ENCODE data around the gene KRT31. TPM values are rescaled to one million over a fixed set of nuclear protein-coding genes. Genes with fewer than 3 reads are reported as not detected.

KRT31 gene
- total RNA-seq, 2 experiments from 2014 or later = not detected

- Mint-ChIP-seq H3K27me3 (peaks cover 7% of the 10 kb centered on the region), H3K9me3 (peaks cover 4% of the 10 kb centered on the region), H3K27ac (no peak overlapping the region), H3K4me1 (ENCODE audit: low read depth) (no peaks in the 10 kb centered on the region), H3K4me3 (no peak overlapping the region), H3K36me3 (ENCODE audit: low read depth) (no peaks in the 10 kb centered on the region)
- TF ChIP-seq CTCF (IDR thresholded peaks at IDR 0.05) = no peak
- CTCF ChIA-PET = interaction anchor here (1.1 to 1.2 kb wide), 2 partner anchors 11 to 38 kb away, joined by 3 read pairs; no protein-coding TSS in a partner anchor
- intact Hi-C loops (cut with micrococcal nuclease) = no loop called here
- POLR2A ChIA-PET = no interaction called here
- ATAC-seq = no peak
- DNase-seq = no peak
These were observed 5.1 kb downstream of the KRT31 start for GRCh38 chr17:41392278-41392677.

- Mint-ChIP-seq H3K27ac (no peak overlapping the region), H3K4me3 (no peak overlapping the region), H3K36me3 (ENCODE audit: low read depth) (no peaks in the 10 kb centered on the region), H3K4me1 (ENCODE audit: low read depth) (no peaks in the 10 kb centered on the region), H3K27me3 (peaks cover 7% of the 10 kb centered on the region), H3K9me3 (peaks cover 8% of the 10 kb centered on the region)
- ChIA-PET CTCF (interaction anchor here (1.1 to 1.5 kb wide), 3 partner anchors 12 to 39 kb away, joined by 3 to 4 read pairs (median 3); no protein-coding TSS in a partner anchor), POLR2A (interaction anchor here (0.9 kb wide), 1 partner anchor 49 kb away, joined by 3 read pairs; no protein-coding TSS in a partner anchor)
- no peak for DNase-seq
- intact Hi-C loops (cut with micrococcal nuclease) = no loop called here
- no peak for TF ChIP-seq CTCF (IDR thresholded peaks at IDR 0.05)
- ATAC-seq = no peak
These were observed 5.9 kb downstream of the KRT31 start for GRCh38 chr17:41391535-41391934.

DNA sequence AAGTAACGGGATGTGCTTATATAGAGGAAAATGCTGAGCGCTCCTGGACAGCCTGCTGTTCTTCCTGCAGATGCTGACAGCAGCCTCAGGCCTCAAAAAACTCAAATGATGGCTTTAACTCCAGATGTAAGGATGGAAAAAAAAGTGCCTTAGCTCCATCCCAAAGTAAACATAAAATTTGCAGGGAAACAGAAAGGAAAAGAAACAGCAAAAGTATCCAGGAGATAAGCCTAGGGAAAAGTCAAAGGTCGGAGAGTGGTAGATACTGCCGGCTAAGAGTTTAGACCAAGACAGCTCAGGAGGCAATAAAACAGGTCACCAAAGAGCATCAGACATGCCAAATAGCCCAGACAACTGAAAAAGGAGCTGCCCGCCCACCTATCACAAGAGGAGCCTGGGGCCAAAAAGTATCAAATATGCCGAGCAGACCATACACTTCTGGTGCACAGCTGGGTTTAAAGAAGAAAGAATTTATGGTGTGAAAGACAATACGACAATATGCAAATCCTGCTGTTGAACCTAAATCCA, 6.9 kb downstream of the KRT31 start:
- H3K36me3 Mint-ChIP-seq (ENCODE audit: low read depth) = no peaks in the 10 kb centered on the region
- CTCF ChIA-PET = interaction anchor here (1.5 kb wide), 1 partner anchor 15 kb away, joined by 4 read pairs; no protein-coding TSS in a partner anchor
- TF ChIP-seq CTCF (IDR thresholded peaks at IDR 0.05) = no peak

DNA sequence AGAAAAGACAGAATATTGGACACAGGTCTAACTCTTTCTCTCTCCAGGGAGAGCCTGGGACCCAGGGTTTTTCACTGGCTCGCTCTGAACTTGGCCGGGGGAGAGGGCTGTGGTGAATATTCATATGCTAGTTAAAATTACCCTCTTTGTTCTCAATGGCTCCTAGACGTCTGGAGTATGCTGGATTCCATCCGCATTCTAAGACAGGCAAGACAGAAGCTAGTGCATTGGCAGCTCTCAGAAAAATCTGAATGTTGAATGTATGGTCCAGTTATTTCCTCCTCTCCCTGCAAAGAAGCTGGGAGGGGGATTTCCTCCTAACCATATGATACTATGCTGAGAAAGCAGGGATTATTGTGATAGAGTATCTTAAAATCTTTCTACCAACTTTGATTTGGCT, 9.7 kb downstream of the KRT31 start:
- POLR2A ChIA-PET = no interaction called here
- intact Hi-C loops (cut with micrococcal nuclease) = no loop called here
- ATAC-seq = no peak

More for the DNA sequence above, 6.9 kb downstream of the KRT31 start:
- Mint-ChIP-seq H3K27ac (no peak overlapping the region), H3K9me3 (peaks cover 9% of the 10 kb centered on the region), H3K4me1 (ENCODE audit: low read depth) (no peaks in the 10 kb centered on the region), H3K4me3 (no peak overlapping the region), H3K27me3 (peaks cover 7% of the 10 kb centered on the region)
- ATAC-seq (no peak), DNase-seq (no peak)
- intact Hi-C loops (cut with micrococcal nuclease) = no loop called here
- POLR2A ChIA-PET = interaction anchor here (0.9 kb wide), 1 partner anchor 48 kb away, joined by 3 read pairs; no protein-coding TSS in a partner anchor

More for the DNA sequence above, 9.7 kb downstream of the KRT31 start:
- peaks cover 4% of the 10 kb centered on the region for H3K27me3 Mint-ChIP-seq
- no peaks in the 10 kb centered on the region for H3K4me1 Mint-ChIP-seq (ENCODE audit: low read depth)
- H3K9me3 Mint-ChIP-seq = peaks cover 9% of the 10 kb centered on the region
- no peaks in the 10 kb centered on the region for H3K36me3 Mint-ChIP-seq (ENCODE audit: low read depth)
- DNase-seq = no peak
- no peak for TF ChIP-seq CTCF (IDR thresholded peaks at IDR 0.05)
- no peak overlapping the region for H3K4me3 Mint-ChIP-seq
- CTCF ChIA-PET = no interaction called here
- H3K27ac Mint-ChIP-seq = no peak overlapping the region

All from activated CD8-positive, alpha-beta T cell treated with anti-CD3 and anti-CD28 coated beads for 36 hours (primary cell).